Head of caudate nucleus (tissue), 42 donors: ENCODE results near the gene IGF2.

Experiments
- DNase-seq, 42 donors: peaks; one replicate each; pipeline versions ENCODE4 v3.0.0 to v3.0.0-alpha.2; 2020 to 2021; ENCODE audit warnings: mixed read lengths in 7 of 42
- intact Hi-C: fragments of 100-400 bp; cut with DNase I; formaldehyde crosslinking; loops from one replicate; pipeline ENCODE4 v1.15.0; 2022

IGF2 gene

GRCh38 chr11:2142762-2143202, 3.6 kb upstream of the IGF2 start:
- no peak for DNase-seq
- intact Hi-C loops: loop anchor here (10.0 kb wide), 1 partner anchor 258 kb away; no protein-coding TSS in a partner anchor

GRCh38 chr11:2142300-2142759, 3.1 kb upstream of the IGF2 start:
- intact Hi-C loops: loop anchor here (10.0 kb wide), 1 partner anchor 258 kb away; no protein-coding TSS in a partner anchor
- DNase-seq: no peak

- no peak for DNase-seq
- intact Hi-C loops: loop anchor here (10.0 kb wide), 1 partner anchor 256 kb away; no protein-coding TSS in a partner anchor
Measured at GRCh38 chr11:2140411-2141400, 1.5 kb upstream of the IGF2 start.

- DNase-seq: no peak
- intact Hi-C loops: loop anchor here (10.0 kb wide), 1 partner anchor 255 kb away; no protein-coding TSS in a partner anchor
Measured at GRCh38 chr11:2139621-2140337, 590 bp upstream of the IGF2 start.

- intact Hi-C loops: no loop called here
- DNase-seq: no peak
Measured at GRCh38 chr11:2138431-2139122, 612 bp downstream of the IGF2 start.

GRCh38 chr11:2138068-2138430, 1.1 kb downstream of the IGF2 start:
- intact Hi-C loops: no loop called here
- DNase-seq: no peak

- intact Hi-C loops: no loop called here
- no peak for DNase-seq
Measured at GRCh38 chr11:2137202-2138067, 1.8 kb downstream of the IGF2 start.

DNA sequence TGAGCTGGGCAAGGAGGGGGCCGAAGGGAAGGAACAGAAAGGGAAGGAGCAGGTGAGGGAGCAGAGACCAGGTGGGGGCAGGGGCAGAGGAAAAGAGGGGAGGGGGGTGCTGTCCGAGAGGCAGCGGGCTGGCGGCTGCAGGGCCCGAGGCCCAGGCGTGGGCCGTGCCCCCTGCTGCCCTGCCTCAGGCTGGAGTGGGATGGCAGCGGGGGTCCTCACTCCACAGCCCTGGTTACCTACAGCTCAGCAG, 2.3 kb downstream of the IGF2 start:
- intact Hi-C loops: no loop called here
- no peak for DNase-seq

- no peak for DNase-seq
- intact Hi-C loops: no loop called here
Measured at GRCh38 chr11:2136209-2136951, 2.8 kb downstream of the IGF2 start.

DNA sequence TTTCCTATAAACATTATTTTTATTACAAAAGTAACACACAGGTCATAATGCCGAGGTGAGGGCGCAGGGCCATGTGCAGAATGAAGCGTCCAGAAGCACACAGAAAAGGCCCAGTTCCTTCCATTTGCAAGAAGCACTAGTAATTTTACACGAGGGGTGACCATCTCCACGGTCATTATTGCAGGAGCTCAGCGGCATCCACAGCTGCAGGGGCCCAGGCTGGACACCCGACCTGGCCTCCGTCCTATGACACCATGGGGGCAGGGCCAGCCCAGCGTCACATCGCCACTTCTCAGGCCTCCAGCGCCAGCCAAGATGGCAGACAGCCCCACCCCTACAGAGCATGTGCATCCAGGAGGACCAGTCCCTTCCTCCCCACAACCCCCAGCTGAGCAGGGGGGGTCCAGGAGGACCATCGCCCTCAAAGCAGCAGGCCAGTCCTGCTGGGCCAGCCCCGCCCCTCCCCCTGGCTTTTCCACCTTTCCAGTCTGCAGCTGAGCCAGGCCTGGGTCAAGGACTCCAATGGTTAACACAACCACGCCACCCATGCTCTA, 3.5 kb downstream of the IGF2 start:
- no peak for DNase-seq
- intact Hi-C loops: no loop called here

GRCh38 chr11:2135018-2135569, 4.1 kb downstream of the IGF2 start:
- no peak for DNase-seq
- intact Hi-C loops: no loop called here

DNA sequence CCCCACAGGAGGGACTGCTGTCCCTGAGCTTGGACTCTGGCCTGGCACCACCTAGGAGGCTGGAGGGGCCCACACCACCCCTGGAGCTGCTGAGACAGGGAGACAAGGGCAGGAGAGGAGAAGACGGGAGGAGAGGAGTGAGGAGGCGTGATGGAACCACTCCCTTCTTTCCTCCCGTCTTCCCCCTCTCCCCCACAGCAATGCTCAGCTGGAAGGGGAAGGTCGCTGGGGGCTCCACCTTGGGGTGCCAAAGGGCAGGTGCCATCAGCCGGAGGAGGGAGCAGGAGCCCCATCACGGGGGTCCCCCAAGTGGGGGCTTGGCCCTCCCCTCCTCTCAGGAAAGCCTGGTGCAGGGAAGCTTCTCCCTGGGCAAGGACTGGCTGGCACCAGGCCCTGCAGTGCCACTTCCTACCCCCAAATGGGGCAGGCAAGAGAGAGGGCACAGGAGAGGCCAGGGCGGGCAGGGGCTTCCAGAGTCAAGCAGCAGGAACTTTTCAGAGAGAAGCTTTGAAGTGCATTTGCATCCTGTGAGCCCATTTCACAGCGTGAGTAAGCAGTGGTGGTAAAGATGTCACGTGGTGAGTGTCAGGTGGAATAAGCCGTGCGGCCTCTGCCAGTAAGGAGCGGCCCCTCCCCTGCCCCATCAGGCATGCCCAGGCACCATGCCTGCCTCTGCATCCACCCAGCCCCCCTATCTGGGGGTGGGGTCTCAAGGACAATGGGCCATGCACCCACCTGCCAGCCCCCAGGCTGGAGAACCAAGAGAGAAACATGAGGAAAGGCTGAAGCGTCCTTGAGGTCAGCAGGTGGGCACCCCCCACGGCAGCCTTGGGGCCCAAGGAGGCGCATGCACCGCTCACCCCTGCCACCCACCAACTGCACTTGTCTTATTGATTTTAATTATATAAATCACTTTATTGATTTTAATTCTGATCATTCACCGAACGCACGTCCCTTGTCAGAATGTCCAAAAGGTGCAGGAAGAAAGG, 4.9 kb downstream of the IGF2 start:
- no peak for DNase-seq
- intact Hi-C loops: no loop called here

DNA sequence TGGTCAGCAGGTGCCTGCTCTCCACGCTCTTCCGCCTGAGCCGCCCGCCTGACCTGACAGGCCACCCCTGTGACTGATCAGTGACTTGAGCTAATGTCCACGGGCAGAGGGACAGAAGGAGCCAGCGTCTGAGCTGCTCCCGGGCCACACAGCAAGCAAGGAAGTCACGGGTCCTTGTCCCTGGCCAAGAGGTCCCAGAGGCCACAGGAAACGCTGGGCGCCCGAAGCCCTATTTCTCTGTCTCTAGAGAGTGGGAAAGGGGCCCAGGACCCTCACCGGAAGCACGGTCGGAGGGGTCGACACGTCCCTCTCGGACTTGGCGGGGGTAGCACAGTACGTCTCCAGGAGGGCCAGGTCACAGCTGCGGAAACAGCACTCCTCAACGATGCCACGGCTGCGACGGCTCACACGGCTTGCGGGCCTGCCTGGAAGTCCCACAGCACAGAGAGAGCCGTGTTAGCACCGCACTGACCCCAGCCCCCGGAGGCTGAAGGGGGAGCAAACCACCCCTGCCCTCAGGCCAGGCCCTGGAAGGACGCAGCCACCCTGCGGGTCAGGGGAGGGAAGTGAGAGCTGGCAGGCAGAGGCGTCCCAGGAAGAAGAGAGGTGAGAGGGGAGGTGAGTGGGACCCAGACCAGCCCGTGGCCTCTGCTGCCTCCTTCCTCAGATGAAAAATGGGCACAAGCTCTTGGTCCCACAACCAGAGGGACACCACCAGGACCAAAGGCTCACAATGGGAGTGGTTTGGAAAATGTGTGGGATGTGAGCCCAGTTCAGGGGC, 5.8 kb downstream of the IGF2 start:
- intact Hi-C loops: no loop called here
- DNase-seq: no peak

DNA sequence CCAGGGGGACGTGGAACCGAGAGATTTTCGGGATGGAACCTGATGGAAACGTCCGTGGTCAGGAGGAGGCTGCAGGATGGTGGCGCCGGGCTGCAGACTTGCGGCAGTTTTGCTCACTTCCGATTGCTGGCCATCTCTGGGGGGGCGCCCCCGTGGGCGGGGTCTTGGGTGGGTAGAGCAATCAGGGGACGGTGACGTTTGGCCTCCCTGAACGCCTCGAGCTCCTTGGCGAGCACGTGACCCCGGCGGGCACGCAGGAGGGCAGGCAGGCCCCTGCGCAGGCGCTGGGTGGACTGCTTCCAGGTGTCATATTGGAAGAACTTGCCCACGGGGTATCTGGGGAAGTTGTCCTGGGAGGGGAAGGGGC, 6.3 kb downstream of the IGF2 start:
- intact Hi-C loops: no loop called here
- no peak for DNase-seq

DNA sequence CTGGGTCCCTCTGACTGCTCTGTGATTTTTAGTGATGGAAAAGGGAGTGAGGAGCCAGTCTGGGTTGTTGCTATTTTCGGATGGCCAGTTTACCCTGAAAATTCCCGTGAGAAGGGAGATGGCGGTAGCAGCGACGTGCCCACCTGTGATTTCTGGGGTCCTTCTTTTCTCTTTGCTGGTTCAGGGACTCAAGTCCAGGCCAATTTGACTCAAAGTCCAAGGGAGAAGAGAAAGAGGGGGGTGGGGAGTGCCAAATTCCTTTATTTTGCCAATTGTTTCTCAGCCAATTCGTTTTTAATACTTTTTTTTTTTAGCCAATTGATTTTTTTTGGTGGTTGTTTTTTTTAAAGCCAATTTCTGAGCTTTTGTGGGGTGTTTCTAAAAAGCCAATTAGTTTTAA, 6.9 kb downstream of the IGF2 start:
- DNase-seq: no peak
- intact Hi-C loops: no loop called here
